Neural cell (in vitro differentiated cells): ENCODE results near the gene PCDH9.
"Not testable (repeated sequence)": the region's sequence is repeated elsewhere in the genome, so short reads cannot be mapped to it uniquely, and the experiment has no call there.

Source experiments
- EP300 ChIP-seq: fragments of 450-650 bp; conservative IDR thresholded peaks from 2 replicates; pipeline ENCODE4 v1.6.1; 2014; ENCODE audit warnings: antibody characterized with exemption, mild to moderate bottlenecking, moderate library complexity; ENCODE audit not compliant: poor library complexity, severe bottlenecking
- EZH2 ChIP-seq: fragments of 200-600, 300-800 bp; shearing (Covaris generic), sonication (generic); IDR thresholded peaks from 2 replicates; pipeline ENCODE4 v1.6.1; 2014; ENCODE audit warnings: antibody characterized with exemption, low read length, borderline replicate concordance, mild to moderate bottlenecking; ENCODE audit not compliant: insufficient read depth, poor library complexity, severe bottlenecking
- TF ChIP-seq, protein P1 (sequence below): fragments of 450-650 bp; IDR thresholded peaks from 2 replicates; pipeline ENCODE4 v1.5.1; 2014; ENCODE audit warnings: antibody characterized with exemption, mild to moderate bottlenecking, moderate library complexity; ENCODE audit not compliant: poor library complexity, severe bottlenecking

DNA sequence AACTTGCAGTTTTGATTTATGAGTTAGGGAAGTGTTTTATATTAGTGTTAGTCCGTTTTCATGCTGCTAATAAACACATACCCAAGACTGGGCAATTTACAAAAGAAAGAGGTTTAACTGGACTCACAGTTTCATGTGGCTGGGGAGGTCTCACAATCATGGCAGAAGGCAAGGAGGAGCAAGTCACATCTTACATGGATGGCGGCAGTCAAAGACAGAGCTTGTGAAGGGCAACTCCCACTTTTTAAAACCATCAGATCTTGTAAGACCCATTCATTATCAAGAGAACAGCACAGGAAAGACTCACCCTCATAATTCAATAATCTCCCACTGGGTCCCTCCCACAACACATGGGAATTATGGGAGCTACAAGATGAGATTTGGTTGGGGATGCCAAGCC is 349.0 kb downstream of the PCDH9 start:
- not testable (repeated sequence) for TF ChIP-seq EZH2, EP300
- TF ChIP-seq, protein P1, sequence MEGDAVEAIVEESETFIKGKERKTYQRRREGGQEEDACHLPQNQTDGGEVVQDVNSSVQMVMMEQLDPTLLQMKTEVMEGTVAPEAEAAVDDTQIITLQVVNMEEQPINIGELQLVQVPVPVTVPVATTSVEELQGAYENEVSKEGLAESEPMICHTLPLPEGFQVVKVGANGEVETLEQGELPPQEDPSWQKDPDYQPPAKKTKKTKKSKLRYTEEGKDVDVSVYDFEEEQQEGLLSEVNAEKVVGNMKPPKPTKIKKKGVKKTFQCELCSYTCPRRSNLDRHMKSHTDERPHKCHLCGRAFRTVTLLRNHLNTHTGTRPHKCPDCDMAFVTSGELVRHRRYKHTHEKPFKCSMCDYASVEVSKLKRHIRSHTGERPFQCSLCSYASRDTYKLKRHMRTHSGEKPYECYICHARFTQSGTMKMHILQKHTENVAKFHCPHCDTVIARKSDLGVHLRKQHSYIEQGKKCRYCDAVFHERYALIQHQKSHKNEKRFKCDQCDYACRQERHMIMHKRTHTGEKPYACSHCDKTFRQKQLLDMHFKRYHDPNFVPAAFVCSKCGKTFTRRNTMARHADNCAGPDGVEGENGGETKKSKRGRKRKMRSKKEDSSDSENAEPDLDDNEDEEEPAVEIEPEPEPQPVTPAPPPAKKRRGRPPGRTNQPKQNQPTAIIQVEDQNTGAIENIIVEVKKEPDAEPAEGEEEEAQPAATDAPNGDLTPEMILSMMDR: not testable (repeated sequence)
